ENCODE data around the gene CCNQ. TPM values are rescaled to one million over a fixed set of nuclear protein-coding genes. Genes with fewer than 3 reads are reported as not detected.
"Not testable (repeated sequence)": the region's sequence is repeated elsewhere in the genome, so short reads cannot be mapped to it uniquely, and the experiment has no call there.

CCNQ gene
- total RNA-seq, 3 donors from 2014 or later: 13.1 to 19.9 (median 16.0) TPM

- no peaks in the 10 kb centered on the region for H3K9me3 ChIP-seq
- no peak for ATAC-seq
These were observed 9.4 kb upstream of the CCNQ start for GRCh38 chrX:153608376-153608775.

GRCh38 chrX:153606503-153606902 lies 7.6 kb upstream of the CCNQ start:
- intact Hi-C loops (cut with DNase I, micrococcal nuclease): no loop called here
- TF ChIP-seq CTCF (IDR thresholded peaks at IDR 0.05): no peak
- no peak overlapping the region for H3K4me3 ChIP-seq
- no peak for DNase-seq
- no peak for ATAC-seq
- no peaks in the 10 kb centered on the region for H3K36me3 ChIP-seq (ENCODE audit: low read depth)
- H3K4me1 ChIP-seq (ENCODE audit: low read depth): no peaks in the 10 kb centered on the region
- no peaks in the 10 kb centered on the region for H3K9me3 ChIP-seq

More at GRCh38 chrX:153608376-153608775, 9.4 kb upstream of the CCNQ start:
- no peaks in the 10 kb centered on the region for H3K4me1 ChIP-seq (ENCODE audit: low read depth)
- no peak for TF ChIP-seq CTCF (IDR thresholded peaks at IDR 0.05)
- H3K36me3 ChIP-seq (ENCODE audit: low read depth): no peaks in the 10 kb centered on the region
- no peak overlapping the region for H3K4me3 ChIP-seq
- no peak for DNase-seq
- intact Hi-C loops (cut with DNase I, micrococcal nuclease): no loop called here

GRCh38 chrX:153604666-153605380 lies 5.9 kb upstream of the CCNQ start:
- intact Hi-C loops (cut with DNase I, micrococcal nuclease); ATAC-seq; H3K36me3 ChIP-seq (ENCODE audit: low read depth); DNase-seq; H3K4me3 ChIP-seq; H3K4me1 ChIP-seq (ENCODE audit: low read depth); H3K9me3 ChIP-seq: not testable (repeated sequence)

- TF ChIP-seq CTCF (IDR thresholded peaks at IDR 0.05): no peak
These were observed 4.3 kb upstream of the CCNQ start for GRCh38 chrX:153603131-153603656.

GRCh38 chrX:153602601-153603000 lies 3.7 kb upstream of the CCNQ start:
- ATAC-seq (no peak), DNase-seq (no peak)
- Histone ChIP-seq H3K4me3 (no peak overlapping the region), H3K36me3 (ENCODE audit: low read depth) (no peaks in the 10 kb centered on the region), H3K9me3 (no peaks in the 10 kb centered on the region), H3K4me1 (ENCODE audit: low read depth) (no peaks in the 10 kb centered on the region)
- TF ChIP-seq CTCF (IDR thresholded peaks at IDR 0.05): no peak
- intact Hi-C loops (cut with DNase I, micrococcal nuclease): no loop called here

More at GRCh38 chrX:153603131-153603656, 4.3 kb upstream of the CCNQ start:
- intact Hi-C loops (cut with DNase I, micrococcal nuclease): no loop called here
- Histone ChIP-seq H3K9me3 (no peaks in the 10 kb centered on the region), H3K4me1 (ENCODE audit: low read depth) (no peaks in the 10 kb centered on the region), H3K36me3 (ENCODE audit: low read depth) (no peaks in the 10 kb centered on the region), H3K4me3 (no peak overlapping the region)
- DNase-seq (no peak), ATAC-seq (no peak)

- no peak for DNase-seq
- no peak for ATAC-seq
- intact Hi-C loops (cut with DNase I, micrococcal nuclease): no loop called here
These were observed 2.7 kb upstream of the CCNQ start for GRCh38 chrX:153601511-153602110.

More at GRCh38 chrX:153601511-153602110, 2.7 kb upstream of the CCNQ start:
- Histone ChIP-seq H3K36me3 (ENCODE audit: low read depth) (no peaks in the 10 kb centered on the region), H3K9me3 (no peaks in the 10 kb centered on the region), H3K4me3 (no peak overlapping the region), H3K4me1 (ENCODE audit: low read depth) (no peaks in the 10 kb centered on the region)
- no peak for TF ChIP-seq CTCF (IDR thresholded peaks at IDR 0.05)

Data from mucosa of descending colon (tissue), 3 donors.